Fibroblast of skin of right biceps (primary cell): Measurements from ENCODE around the gene HSPA1A.
"Not testable (repeated sequence)": the region's sequence is repeated elsewhere in the genome, so short reads cannot be mapped to it uniquely, and the experiment has no call there.

Source experiments
- DNase-seq: peaks from one replicate; pipeline ENCODE4 v3.0.0-alpha.2; 2013

Gene HSPA1A

DNA sequence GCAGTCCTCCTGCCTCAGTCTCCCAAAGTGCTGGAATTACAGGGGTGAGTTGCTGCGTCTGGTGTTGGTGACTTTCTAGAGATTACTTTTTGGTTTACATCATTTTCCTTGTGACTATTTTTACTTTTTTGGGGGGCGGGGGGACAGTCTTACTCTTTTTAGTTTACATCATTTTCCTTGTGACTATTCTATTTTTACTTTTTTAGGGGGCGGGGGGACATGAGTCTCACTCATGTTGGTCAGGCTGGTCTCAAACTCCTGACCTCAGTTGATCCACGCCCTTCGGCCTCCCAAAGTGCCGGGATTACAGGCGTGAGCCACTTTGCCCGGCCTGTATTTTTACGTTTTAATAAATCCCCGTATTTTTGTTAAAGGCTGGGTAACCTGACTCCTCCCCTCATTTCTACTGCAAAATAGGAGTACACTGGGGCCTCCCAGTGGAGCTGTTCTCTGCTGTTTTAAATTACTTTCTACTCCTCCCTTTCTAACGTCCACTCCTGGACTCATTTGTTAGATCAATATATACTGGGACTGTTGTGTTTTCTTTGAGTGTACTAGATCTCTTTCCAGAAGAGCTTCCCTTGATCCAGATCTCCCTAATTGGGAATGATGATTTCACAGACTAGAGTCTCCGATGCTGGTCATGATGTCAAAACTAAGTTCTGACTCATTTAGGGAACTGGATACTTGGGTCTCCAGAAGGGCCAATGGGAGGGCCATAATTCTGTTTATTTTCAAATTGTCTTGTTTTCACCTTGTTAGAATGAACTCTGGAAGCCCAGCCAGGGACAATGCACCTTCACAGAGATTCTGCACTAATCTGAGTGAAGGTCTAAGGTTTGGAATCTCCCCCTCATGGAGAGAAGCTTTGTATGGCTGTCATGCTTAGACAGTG is 21.4 kb downstream of the HSPA1A start:
- DNase-seq = peak; percentile 42

GRCh38 chr6:31837369-31838113 is 22.2 kb downstream of the HSPA1A start:
- DNase-seq = no peak

GRCh38 chr6:31838114-31838553 is 22.8 kb downstream of the HSPA1A start:
- DNase-seq = not testable (repeated sequence)

GRCh38 chr6:31838968-31839367 is 23.6 kb downstream of the HSPA1A start:
- DNase-seq = no peak

- not testable (repeated sequence) for DNase-seq
These were observed 24.4 kb downstream of the HSPA1A start for GRCh38 chr6:31839779-31840126.

DNA sequence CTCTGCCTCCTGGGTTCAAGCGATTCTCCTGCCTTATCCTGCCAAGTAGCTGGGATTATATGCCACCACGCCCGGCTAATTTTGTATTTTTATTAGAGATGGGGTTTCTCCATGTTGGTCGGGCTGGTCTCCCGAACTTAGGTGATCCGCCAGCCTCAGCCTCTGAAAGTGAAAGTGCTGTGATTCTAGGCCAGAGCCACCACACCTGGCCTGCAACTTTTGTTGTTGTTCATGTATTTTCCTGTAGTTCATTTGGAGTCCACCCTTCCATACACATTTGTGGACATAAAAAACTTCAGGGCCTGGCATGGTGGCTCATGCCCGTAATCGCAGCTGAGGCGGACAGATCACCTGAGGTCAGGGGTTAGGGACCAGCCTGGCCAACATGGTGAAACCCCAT is 26.7 kb downstream of the HSPA1A start:
- no peak for DNase-seq

DNA sequence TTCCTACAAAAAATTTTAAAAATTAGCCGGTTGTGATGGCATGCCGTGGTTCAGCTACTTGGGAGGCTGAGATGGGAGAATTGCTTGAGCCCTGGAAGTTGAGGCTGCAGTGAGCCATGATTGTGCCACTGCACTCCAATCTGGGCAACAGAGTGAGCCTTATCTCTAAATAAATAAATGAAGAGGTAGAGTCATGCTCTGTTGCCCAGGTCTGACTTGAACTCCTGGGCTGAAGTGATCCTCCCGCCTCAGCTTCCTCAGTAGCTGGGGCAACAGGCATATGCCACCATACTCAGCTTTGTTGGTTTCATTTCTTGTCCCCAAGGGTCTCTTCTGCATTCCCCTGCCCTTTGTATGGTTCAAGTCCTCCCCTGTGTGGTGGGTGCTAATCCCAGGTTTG is 29.2 kb downstream of the HSPA1A start:
- DNase-seq = no peak

- no peak for DNase-seq
These were observed 32.1 kb downstream of the HSPA1A start for GRCh38 chr6:31847276-31847978.

DNA sequence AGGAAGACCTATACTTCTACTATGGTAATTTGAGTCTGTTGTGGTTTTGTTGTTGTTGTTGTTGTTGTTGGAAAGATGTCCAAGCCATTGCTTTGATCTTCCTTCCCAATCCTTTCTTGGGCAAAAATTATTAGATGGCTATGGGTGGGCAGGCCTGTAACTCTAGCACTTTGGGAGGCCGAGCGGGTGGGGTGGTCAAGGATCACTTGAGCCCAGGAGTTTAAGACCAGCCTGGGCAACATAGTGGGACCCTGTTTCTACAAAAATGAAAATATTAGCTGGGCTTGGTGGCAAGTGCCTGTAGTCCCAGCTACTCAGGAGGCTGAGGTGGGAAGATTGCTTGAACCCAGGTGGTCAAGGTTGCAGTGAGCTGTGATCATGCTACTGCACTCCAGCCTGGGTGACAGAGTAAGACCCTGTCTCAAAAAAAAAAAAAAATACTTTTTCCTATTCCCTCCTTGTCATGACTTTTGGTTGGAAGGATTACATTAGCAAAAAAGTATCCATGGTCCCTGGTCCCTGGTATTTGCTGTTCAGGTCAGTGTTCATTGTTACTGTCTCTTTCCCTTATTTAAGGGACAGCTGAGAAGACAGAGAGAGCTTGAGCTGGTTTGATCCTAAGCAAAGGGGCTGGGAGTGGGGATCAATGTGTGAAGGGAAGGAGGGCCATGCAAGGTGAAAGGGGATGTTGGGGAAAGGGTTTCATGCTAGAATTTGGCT is 35.6 kb downstream of the HSPA1A start:
- no peak for DNase-seq

- DNase-seq = no peak
These were observed 36.1 kb downstream of the HSPA1A start for GRCh38 chr6:31851485-31851832.

DNA sequence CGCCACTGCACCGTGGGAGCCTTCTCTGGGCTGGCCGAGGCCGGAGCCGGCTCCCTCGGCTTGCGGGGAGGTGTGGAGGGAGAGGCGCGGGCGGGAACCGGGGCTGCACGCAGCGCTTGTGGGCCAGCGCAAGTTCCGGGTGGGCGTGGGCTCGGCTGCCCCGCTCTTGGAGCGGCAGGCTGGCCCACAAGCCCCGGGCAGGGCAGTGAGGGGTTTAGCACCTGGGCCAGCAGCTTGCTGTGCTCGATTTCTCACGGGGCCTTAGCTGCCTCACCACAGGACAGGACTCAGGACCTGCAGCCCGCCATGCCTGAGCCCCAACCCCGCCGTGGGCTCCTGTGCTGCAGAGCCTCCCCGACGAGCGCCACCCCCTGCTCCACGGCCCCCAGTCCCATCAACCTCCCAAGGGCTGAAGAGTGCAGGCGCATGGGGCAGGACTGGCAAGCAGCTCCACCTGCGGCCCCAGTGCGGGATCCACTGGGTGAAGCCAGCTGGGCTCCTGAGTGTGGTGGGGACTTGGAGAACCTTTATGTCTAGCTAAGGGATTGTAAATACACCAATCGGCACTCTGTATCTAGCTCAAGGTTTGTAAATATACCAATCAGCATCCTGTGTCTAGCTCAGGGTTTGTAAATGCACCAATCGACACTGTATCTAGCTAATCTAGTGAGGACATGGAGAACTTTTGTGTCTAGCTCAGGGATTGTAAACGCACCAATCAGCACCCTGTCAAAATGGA is 36.8 kb downstream of the HSPA1A start:
- not testable (repeated sequence) for DNase-seq

DNA sequence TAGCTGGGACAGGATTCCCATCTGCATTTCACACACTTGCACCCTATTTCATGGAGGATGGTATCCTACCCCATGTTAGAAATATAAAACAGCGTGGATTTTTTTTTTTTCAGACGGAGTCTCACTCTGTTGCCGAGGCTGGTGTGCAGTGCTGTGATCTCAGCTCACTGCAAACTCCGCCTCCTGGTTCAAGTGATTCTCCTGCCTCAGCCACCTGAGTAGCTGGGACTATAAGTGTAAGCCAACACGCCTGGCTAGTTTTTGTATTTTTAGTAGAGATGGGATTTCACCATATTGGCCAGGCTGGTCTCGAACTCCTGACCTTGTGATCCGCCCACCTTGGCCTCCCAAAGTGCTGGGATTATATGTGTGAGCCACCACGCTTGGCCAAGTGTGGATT is 42.4 kb downstream of the HSPA1A start:
- not testable (repeated sequence) for DNase-seq

DNA sequence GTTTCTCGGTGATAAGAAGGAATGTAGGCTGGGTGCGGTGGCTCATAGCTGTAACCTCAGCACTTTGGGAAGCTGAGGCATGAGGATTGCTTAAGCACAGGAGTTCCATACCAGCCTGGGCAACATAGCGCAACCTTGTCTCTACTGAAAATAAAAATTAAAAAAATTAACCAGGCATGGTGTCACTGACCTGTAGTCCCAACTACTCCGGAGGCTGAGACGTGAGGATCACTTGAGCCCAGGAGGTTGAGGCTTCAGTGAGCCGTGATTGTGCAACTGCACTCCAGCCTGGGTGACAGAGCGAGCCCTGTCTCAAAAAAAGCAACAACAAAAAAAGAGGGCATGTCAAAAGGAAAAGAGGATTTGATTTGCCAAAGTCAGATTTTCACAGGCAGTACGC is 43.4 kb downstream of the HSPA1A start:
- DNase-seq = no peak

GRCh38 chr6:31859923-31860322 is 44.6 kb downstream of the HSPA1A start:
- no peak for DNase-seq

DNA sequence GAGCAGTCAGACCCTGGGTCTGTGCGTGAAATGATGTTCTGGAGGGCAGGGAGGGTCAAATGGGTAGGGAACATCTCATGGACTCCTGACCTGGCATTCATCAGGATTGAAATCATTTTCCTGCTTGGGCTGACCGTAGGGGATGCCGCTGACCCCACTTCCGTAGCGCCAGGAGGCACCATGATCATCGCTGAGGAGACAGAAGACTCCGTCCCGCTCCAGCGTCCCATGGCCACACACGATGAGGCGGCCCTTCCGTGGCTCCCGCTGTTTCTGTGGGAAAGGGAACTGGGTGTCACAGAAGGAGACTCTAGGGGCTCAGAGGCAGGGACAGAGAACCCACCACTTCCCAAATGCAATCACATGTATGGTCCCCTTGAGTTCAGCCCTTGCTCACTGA is 45.0 kb downstream of the HSPA1A start:
- no peak for DNase-seq

DNA sequence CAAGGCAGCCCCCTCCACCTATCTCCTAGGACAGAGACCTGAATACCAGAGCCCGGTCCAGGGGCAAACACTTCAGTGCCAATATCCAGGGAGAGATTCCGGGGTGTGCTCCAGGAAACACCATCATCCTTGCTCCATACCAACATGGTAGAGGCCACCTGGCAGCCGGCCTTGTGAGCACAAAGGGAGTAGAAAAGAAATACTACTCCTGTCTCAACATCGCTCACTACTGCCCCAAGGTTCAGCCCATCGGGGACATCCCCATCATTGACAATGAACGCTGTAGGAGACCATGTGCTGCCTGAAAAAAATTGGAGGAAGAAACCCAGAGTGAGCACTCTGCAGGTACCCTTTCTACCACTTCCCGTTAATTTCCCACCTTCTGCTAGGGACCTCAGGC is 45.8 kb downstream of the HSPA1A start:
- DNase-seq = no peak

DNA sequence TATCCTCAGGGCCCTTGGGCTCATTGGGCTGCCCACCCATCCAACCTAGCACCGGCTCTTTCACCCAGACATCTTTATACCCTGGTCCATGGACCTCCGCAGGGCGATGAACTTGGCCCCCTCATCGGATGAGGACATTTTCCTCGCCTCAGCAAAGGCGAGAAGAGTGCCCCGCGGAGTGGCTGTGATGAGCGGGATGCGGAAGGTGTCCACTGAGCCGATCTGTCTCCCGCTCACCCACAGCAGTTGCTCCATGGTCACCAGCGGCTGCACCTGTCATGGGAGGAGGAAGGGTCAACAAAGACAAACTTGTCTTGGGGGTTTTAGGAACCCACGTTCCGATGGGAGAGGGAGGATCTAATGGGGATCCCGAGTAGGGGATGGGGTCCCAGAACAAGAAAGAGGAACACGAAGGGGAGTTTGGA is 46.6 kb downstream of the HSPA1A start:
- no peak for DNase-seq

DNA sequence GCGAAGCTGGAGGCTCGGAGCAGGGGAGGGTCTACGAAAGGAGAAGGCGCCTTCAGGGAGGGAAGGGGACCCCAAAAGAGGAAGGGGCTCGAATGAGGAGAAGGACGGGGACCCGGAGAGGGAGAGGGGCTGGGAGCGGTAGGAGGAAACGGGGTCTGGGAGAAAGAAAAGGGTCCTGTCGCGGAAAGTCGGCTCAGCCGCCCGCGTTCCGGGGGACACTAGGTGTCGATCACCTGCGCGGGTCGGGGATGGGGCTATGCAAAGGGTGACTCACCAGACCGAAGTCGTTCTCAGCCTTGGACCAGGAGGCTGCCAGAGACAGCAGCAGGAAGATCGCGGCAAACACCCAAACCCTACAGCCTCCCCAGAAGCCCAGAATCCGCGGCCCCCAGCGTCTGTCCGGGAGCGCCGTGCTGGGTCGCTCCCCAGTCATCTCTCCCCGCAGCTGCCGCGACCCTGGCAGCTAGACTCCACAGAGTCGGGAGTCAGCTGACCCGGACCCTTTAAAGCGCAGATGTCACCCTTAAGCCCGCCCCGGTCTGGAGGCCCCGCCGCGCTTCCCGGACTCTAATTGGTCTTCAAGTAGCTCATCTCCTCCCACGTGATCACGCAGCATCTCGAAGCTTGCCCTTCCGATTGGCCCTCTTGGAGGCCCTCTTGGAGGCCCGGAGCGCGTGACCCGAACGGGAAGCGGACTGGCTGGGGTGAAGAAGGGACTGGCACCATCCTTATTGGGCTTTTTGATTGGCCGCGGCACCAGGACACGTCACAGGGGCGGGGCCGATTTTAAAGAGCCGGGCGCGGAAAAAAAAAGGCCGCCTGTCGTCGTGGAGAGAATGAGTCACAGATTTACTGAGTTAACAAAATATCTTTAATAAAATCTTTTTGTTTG is 47.2 kb downstream of the HSPA1A start, which contains the start of gene NEU1:
NEU1 (minus strand) TSS at position 478 of the 892 bp plus-strand sequence; CDS start at position 433, 45 bp downstream.
- peak; percentile 100 for DNase-seq

DNA sequence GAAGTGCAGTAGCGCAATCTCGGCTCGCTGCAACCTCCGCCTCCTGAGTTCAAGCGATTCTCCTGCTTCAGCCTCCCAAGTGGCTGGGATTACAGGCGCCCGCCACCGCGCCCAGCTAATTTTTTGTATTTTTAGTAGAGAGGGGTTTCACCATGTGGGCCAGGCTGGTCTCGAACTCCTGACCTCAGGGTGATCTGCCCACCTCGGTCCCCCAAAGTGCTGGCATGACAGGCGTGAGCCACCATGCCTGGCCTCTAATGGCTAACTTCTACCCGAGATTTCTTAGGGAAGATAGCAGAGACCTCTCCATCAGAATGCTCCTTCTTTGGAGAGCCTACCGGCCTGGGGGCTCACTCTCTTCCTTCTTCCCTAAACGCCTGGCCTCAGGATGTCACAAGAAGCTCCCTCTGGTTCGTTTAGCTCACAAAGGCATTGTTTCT is 48.8 kb downstream of the HSPA1A start:
- not testable (repeated sequence) for DNase-seq

DNA sequence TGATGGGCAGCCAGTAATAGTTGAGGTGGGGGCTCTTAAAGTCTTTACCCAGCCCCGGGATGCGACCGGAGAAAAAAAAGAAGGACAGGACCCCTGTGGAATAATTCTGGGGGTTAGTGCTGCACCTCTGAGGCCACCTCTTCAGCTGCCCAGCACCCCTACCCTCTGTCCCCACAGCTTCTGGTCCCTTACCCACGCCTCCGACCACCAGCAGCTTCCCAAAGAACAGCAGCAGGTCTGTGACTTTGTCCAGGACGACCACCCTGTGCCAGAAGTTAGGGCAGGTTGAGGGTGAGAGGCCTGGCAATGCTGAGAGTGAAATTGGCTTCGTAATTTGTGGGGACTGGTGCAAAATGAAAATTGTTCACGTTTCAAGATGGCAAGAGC is 49.5 kb downstream of the HSPA1A start:
- no peak for DNase-seq
